Small intestine (tissue), 7 donors: ENCODE data around the gene IGFL4. TPM values are rescaled to one million over a fixed set of nuclear protein-coding genes. Genes with fewer than 3 reads are reported as not detected.

Experiments used
- DNase-seq, 2 donors: peaks; one replicate each; pipeline versions ENCODE4 v3.0.0 to v3.0.0-alpha.2; 2013
- FAIRE-seq: peaks from 2 replicates; lab custom pipeline; 2012; peaks lifted over from hg19 to GRCh38; lab: Jason Lieb, UNC
- H3K27ac ChIP-seq, 3 donors: one replicate each; pipeline ENCODE4 v1.5.1; 2013; ENCODE audit warnings: low read length in 2 of 3, mild to moderate bottlenecking in 2 of 3, control low read depth in 1 of 3, inconsistent platforms in 1 of 3, low read depth in 1 of 3, moderate library complexity in 1 of 3
- H3K27me3 ChIP-seq, 3 donors: one replicate each; pipeline ENCODE4 v1.6.1; 2013; ENCODE audit warnings: low read length in 3 of 3, inconsistent platforms in 1 of 3; ENCODE audit not compliant: control insufficient read depth in 3 of 3, insufficient read depth in 3 of 3
- H3K36me3 ChIP-seq, 3 donors: one replicate each; pipeline ENCODE4 v1.6.1; 2013; ENCODE audit warnings: low read length in 3 of 3, inconsistent platforms in 1 of 3, low read depth in 1 of 3, mild to moderate bottlenecking in 1 of 3, moderate library complexity in 1 of 3; ENCODE audit not compliant: control insufficient read depth in 3 of 3, insufficient read depth in 2 of 3
- H3K4me1 ChIP-seq, 3 donors: one replicate each; pipeline ENCODE4 v1.6.1; 2013; ENCODE audit warnings: low read length in 2 of 3, inconsistent platforms in 1 of 3, low read depth in 1 of 3, mild to moderate bottlenecking in 1 of 3, moderate library complexity in 1 of 3; ENCODE audit not compliant: control insufficient read depth in 3 of 3, insufficient read depth in 2 of 3
- H3K4me3 ChIP-seq, 3 donors: one replicate each; pipeline ENCODE4 v1.5.1; 2013; ENCODE audit warnings: low read length in 3 of 3, control low read depth in 1 of 3, inconsistent platforms in 1 of 3, low read depth in 1 of 3, mild to moderate bottlenecking in 1 of 3, moderate library complexity in 1 of 3
- H3K9me3 ChIP-seq, 2 donors: one replicate each; pipeline ENCODE4 v1.6.1; 2013; ENCODE audit warnings: low read depth in 1 of 2, low read length in 1 of 2; ENCODE audit not compliant: control insufficient read depth in 2 of 2, insufficient read depth in 1 of 2
- WGBS, 3 donors: extraction: QIAGEN DNeasy Blood & Tissue Kit; methylation state at CpG; one replicate each; pipeline ENCODE4 v1.1.7; 2013; 5-methylcytosine and 5-hydroxymethylcytosine counted together
- polyA plus RNA-seq, 4 donors: library from polyadenylated mRNA; stranded (reverse) in 3 of 4; unstranded in 1 of 4; fragments of 200-250 nt in 3 of 4; fragments of 120-200 nt in 1 of 4; gene quantifications; one replicate each; pipeline versions ENCODE4 v1.2.1 to v1.2.3, GENCODE V29; 2013
- donor health status: healthy with polysubstance abuse.
- donor health status: control.
- donor health status: control.
- donor health status: Bipolar disorder and iron deficiency.
- donor health status: healthy.

The IGFL4 gene
- polyA plus RNA-seq, 4 donors: 0.03 to 1.2 TPM; not detected in 2

GRCh38 chr19:45999653-46000121 is 41.1 kb downstream of the IGFL4 start:
- no peak overlapping the region for H3K4me3 ChIP-seq
- peaks cover 0 to 12% (median 0%) of the 10 kb centered on the region in 3 donors for H3K27me3 ChIP-seq
- peak in 1 of 2 donors; percentile 37 for DNase-seq
- FAIRE-seq: no peak
- no peak overlapping the region for H3K27ac ChIP-seq
- no peaks in the 10 kb centered on the region for H3K9me3 ChIP-seq
- H3K36me3 ChIP-seq: peaks cover 0 to 22% (median 0%) of the 10 kb centered on the region in 3 donors
- WGBS, 3 donors: 16 to 32% (median 19%) methylated on average over 14 of the region's 14 CpGs
- H3K4me1 ChIP-seq: peaks cover 2 to 14% (median 9%) of the 10 kb centered on the region in 3 donors

- no peak overlapping the region for H3K4me3 ChIP-seq
- no peaks in the 10 kb centered on the region for H3K9me3 ChIP-seq
- no peak overlapping the region for H3K27ac ChIP-seq
- FAIRE-seq: no peak
- H3K27me3 ChIP-seq: peaks cover 0 to 12% (median 0%) of the 10 kb centered on the region in 3 donors
- peaks cover 0 to 22% (median 0%) of the 10 kb centered on the region in 3 donors for H3K36me3 ChIP-seq
- peaks cover 2 to 14% (median 9%) of the 10 kb centered on the region in 3 donors for H3K4me1 ChIP-seq
- no peak for DNase-seq
- 95 to 99% (median 95%) methylated on average over 4 of the region's 4 CpGs for WGBS, 3 donors
Measured at GRCh38 chr19:45998834-45999233, 42.0 kb downstream of the IGFL4 start.

GRCh38 chr19:45996933-45997332 is 43.9 kb downstream of the IGFL4 start:
- WGBS, 3 donors: 83 to 91% (median 85%) methylated on average over 8 of the region's 8 CpGs
- Histone ChIP-seq H3K36me3 (peaks cover 0 to 13% (median 0%) of the 10 kb centered on the region in 3 donors), H3K27ac (no peak overlapping the region), H3K9me3 (no peaks in the 10 kb centered on the region), H3K4me1 (peaks cover 2 to 14% (median 9%) of the 10 kb centered on the region in 3 donors), H3K4me3 (no peak overlapping the region), H3K27me3 (peaks cover 0 to 12% (median 0%) of the 10 kb centered on the region in 3 donors)
- FAIRE-seq (no peak), DNase-seq (no peak)

- Histone ChIP-seq H3K4me1 (peaks cover 2 to 14% (median 9%) of the 10 kb centered on the region in 3 donors), H3K9me3 (no peaks in the 10 kb centered on the region), H3K27ac (peak overlapping the region; percentile 39 to 84 (median 60)), H3K36me3 (peaks cover 0 to 10% (median 0%) of the 10 kb centered on the region in 3 donors), H3K27me3 (peaks cover 0 to 12% (median 0%) of the 10 kb centered on the region in 3 donors), H3K4me3 (peak overlapping the region; percentile 77 to 88 (median 83))
- FAIRE-seq: no peak
- WGBS, 3 donors: 11 to 13% (median 12%) methylated on average over 13 of the region's 13 CpGs
- DNase-seq: peak; percentile 39 to 40
Measured at GRCh38 chr19:45995715-45996385, 45.0 kb downstream of the IGFL4 start.

- 0% methylated on average over 34 of the region's 34 CpGs for WGBS, 3 donors
- H3K9me3 ChIP-seq: no peaks in the 10 kb centered on the region
- DNase-seq (peak; percentile 99 to 100), FAIRE-seq (peak; percentile 95)
- peaks cover 0 to 7% (median 0%) of the 10 kb centered on the region in 3 donors for H3K27me3 ChIP-seq
- H3K4me3 ChIP-seq: peak within 1 kb of the TSS; percentile 77 to 88 (median 83)
- H3K36me3 ChIP-seq: peaks cover 0 to 10% (median 0%) of the 10 kb centered on the region in 3 donors
- H3K27ac ChIP-seq: peak within 1 kb of the TSS; percentile 39 to 84 (median 60)
- H3K4me1 ChIP-seq: peaks cover 2 to 9% (median 5%) of the 10 kb centered on the region in 3 donors
Measured at GRCh38 chr19:45994998-45995714, 45.6 kb downstream of the IGFL4 start, which contains the start of gene CCDC61. Gene CCDC61, plus strand, starts transcription at chr19:45995467. Its CDS starts 7,552 bp downstream, at chr19:46003019.

- Histone ChIP-seq H3K27me3 (peaks cover 0 to 1% (median 0%) of the 10 kb centered on the region in 3 donors), H3K27ac (no peak overlapping the region), H3K4me1 (peaks cover 2 to 4% (median 4%) of the 10 kb centered on the region in 3 donors), H3K9me3 (no peaks in the 10 kb centered on the region), H3K4me3 (peak overlapping the region in 2 of 3 donors; percentile 38 to 48), H3K36me3 (peaks cover 0 to 10% (median 0%) of the 10 kb centered on the region in 3 donors)
- DNase-seq (no peak), FAIRE-seq (no peak)
- WGBS, 3 donors: 4 to 8% (median 6%) methylated on average over 8 of the region's 8 CpGs
Measured at GRCh38 chr19:45994456-45994997, 46.3 kb downstream of the IGFL4 start.

- no peaks in the 10 kb centered on the region for H3K4me1 ChIP-seq
- H3K36me3 ChIP-seq: no peaks in the 10 kb centered on the region
- DNase-seq (no peak), FAIRE-seq (no peak)
- WGBS, 3 donors: 79 to 89% (median 86%) methylated on average over 12 of the region's 12 CpGs
- no peak overlapping the region for H3K4me3 ChIP-seq
- H3K27ac ChIP-seq: no peak overlapping the region
- H3K27me3 ChIP-seq: no peaks in the 10 kb centered on the region
- H3K9me3 ChIP-seq: no peaks in the 10 kb centered on the region
Measured at GRCh38 chr19:45990113-45990728, 50.6 kb downstream of the IGFL4 start.
